HEK293 (cell line): ENCODE results near the gene PARD3B.
A peak's percentile ranks its signal among the peaks of the same experiment; 100 is the strongest.

Source experiments
- CTCF ChIA-PET: fragments of 350-600 bp; formaldehyde crosslinking; extraction: SDS; loops from one replicate; lab custom pipeline; 2021; ENCODE audit warnings: antibody characterized with exemption; lab: Yijun Ruan, JAX
- POLR2A ChIA-PET: fragments of 300-600 bp; formaldehyde crosslinking; extraction: SDS; loops from one replicate; lab custom pipeline; 2020; ENCODE audit warnings: antibody characterized with exemption, inconsistent platforms; lab: Yijun Ruan, JAX
- H3K27ac ChIP-seq: fragments of 200-500 bp; sonication (Bioruptor generic); 2 replicates; pipeline ENCODE4 v1.5.1; 2014; ENCODE audit warnings: low read depth, low read length, control low read depth, inconsistent platforms; ENCODE audit errors: extremely low read depth
- H3K36me3 ChIP-seq, 2 experiments: fragments of 200-500 bp in 1 of 2; sonication (Bioruptor generic) in 1 of 2; 1 replicate in 1 of 2; 2 replicates in 1 of 2; pipeline ENCODE4 v1.5.1; 2014 to 2017; ENCODE audit warnings: inconsistent platforms in 2 of 2, low read length in 2 of 2; ENCODE audit not compliant: control insufficient read depth in 2 of 2, insufficient read depth in 1 of 2
- H3K4me1 ChIP-seq: fragments of 200-500 bp; sonication (Bioruptor generic); 2 replicates; pipeline ENCODE4 v1.5.1; 2014; ENCODE audit warnings: mild to moderate bottlenecking, low read length, inconsistent platforms; ENCODE audit not compliant: control insufficient read depth, insufficient read depth
- H3K4me3 ChIP-seq: 2 replicates; pipeline ENCODE4 v1.5.1; 2011; ENCODE audit warnings: low read depth, mild to moderate bottlenecking, control low read depth, low read length, moderate library complexity
- H3K9me3 ChIP-seq: fragments of 200-500 bp; sonication (Bioruptor generic); 2 replicates; pipeline ENCODE4 v1.5.1; 2014; ENCODE audit warnings: low read depth, low read length, inconsistent platforms; ENCODE audit not compliant: control insufficient read depth, insufficient read depth
- GFI1B ChIP-seq: fragments of 450-650 bp; formaldehyde crosslinking; IDR thresholded peaks from 2 replicates; pipeline ENCODE4 v1.5.1; 2016; ENCODE audit warnings: missing biosample characterization, missing genetic modification characterization
- GLI2 ChIP-seq: fragments of 450-650 bp; formaldehyde crosslinking; IDR thresholded peaks from 2 replicates; pipeline ENCODE4; 2017; ENCODE audit warnings: missing biosample characterization, missing genetic modification characterization, low read depth, borderline replicate concordance
- KLF9 ChIP-seq: fragments of 450-650 bp; formaldehyde crosslinking; IDR thresholded peaks from 2 replicates; pipeline ENCODE4 v1.5.1; 2016; ENCODE audit warnings: missing biosample characterization, missing genetic modification characterization, low read depth
- ZBTB17 ChIP-seq: fragments of 450-650 bp; formaldehyde crosslinking; IDR thresholded peaks from 2 replicates; pipeline ENCODE4 v1.5.1; 2016; ENCODE audit warnings: missing biosample characterization, missing genetic modification characterization
- ZNF121 ChIP-seq: fragments of 450-650 bp; formaldehyde crosslinking; IDR thresholded peaks from 2 replicates; pipeline ENCODE4 v1.5.1; 2016; ENCODE audit warnings: missing biosample characterization, missing genetic modification characterization
- ZNF19 ChIP-seq: fragments of 450-650 bp; formaldehyde crosslinking; IDR thresholded peaks from 2 replicates; pipeline ENCODE4; 2016; ENCODE audit warnings: missing biosample characterization, missing genetic modification characterization, low read depth
- ZNF214 ChIP-seq: fragments of 450-650 bp; formaldehyde crosslinking; IDR thresholded peaks from 2 replicates; pipeline ENCODE4 v1.5.1; 2017; ENCODE audit warnings: missing biosample characterization, mild to moderate bottlenecking, missing genetic modification characterization, borderline replicate concordance
- ZNF341 ChIP-seq: fragments of 450-650 bp; formaldehyde crosslinking; IDR thresholded peaks from 2 replicates; pipeline ENCODE4; 2016; ENCODE audit warnings: low read depth, missing biosample characterization, missing genetic modification characterization
- ZNF510 ChIP-seq: fragments of 450-650 bp; formaldehyde crosslinking; IDR thresholded peaks from 2 replicates; pipeline ENCODE4 v1.5.1; 2018; ENCODE audit warnings: mild to moderate bottlenecking, missing genetic modification characterization, missing biosample characterization; ENCODE audit not compliant: insufficient replicate concordance
- ZNF560 ChIP-seq: fragments of 450-650 bp; formaldehyde crosslinking; IDR thresholded peaks from 2 replicates; pipeline ENCODE4 v1.5.1; 2017; ENCODE audit warnings: missing biosample characterization, missing genetic modification characterization, borderline replicate concordance
- ZNF677 ChIP-seq: fragments of 450-650 bp; IDR thresholded peaks from 2 replicates; pipeline ENCODE4 v1.5.0; 2018; ENCODE audit warnings: missing biosample characterization, mild to moderate bottlenecking, missing genetic modification characterization, moderate library complexity
- TF ChIP-seq, protein P1 (sequence below): fragments of 450-650 bp; formaldehyde crosslinking; IDR thresholded peaks from 2 replicates; pipeline ENCODE4 v1.5.1; 2016; ENCODE audit warnings: missing biosample characterization, missing genetic modification characterization
- TF ChIP-seq, protein P2 (sequence below): fragments of 450-650 bp; formaldehyde crosslinking; IDR thresholded peaks from 2 replicates; pipeline ENCODE4 v1.5.1; 2016; ENCODE audit warnings: missing biosample characterization, missing genetic modification characterization
- TF ChIP-seq, protein P3 (sequence below): fragments of 450-650 bp; formaldehyde crosslinking; IDR thresholded peaks from 2 replicates; pipeline ENCODE4 v1.5.1; 2016; ENCODE audit warnings: missing biosample characterization, missing genetic modification characterization, borderline replicate concordance
- TF ChIP-seq, protein P4 (sequence below): fragments of 450-650 bp; formaldehyde crosslinking; conservative IDR thresholded peaks from 2 replicates; pipeline ENCODE4 v1.5.1; 2016; ENCODE audit warnings: low read depth, missing biosample characterization, missing genetic modification characterization
- TF ChIP-seq, protein P5 (sequence below): fragments of 450-650 bp; formaldehyde crosslinking; IDR thresholded peaks from 2 replicates; pipeline ENCODE4 v1.5.1; 2017; ENCODE audit warnings: missing biosample characterization, missing genetic modification characterization

Gene PARD3B

DNA sequence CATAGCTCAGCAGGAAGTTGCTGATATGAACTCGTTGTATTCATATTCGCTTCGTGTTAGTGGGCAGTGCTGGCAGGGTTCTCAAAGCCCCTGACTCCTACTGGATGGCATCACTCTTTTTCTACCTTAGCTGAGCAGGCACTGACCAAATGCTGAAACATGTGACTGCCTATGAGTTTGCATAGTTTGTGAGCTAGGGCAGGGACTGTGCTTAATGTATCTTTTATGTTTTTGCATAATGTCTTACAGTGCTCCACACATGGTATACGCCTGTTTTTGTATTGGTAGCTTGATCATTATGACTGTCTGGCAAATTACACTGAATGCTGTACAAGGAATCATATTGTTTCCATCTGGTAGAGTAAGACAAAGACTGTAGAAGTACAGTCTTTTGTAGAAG is 305.3 kb downstream of the PARD3B start:
- ChIA-PET CTCF (no interaction called here), POLR2A (no interaction called here)
- Histone ChIP-seq H3K9me3 (no peaks in the 10 kb centered on the region), H3K27ac (no peak overlapping the region), H3K4me3 (no peak overlapping the region), H3K4me1 (no peaks in the 10 kb centered on the region), H3K36me3 (no peaks in the 10 kb centered on the region)
- no peak for TF ChIP-seq GFI1B (tag by site-specific recombination)
- TF ChIP-seq, protein P1, sequence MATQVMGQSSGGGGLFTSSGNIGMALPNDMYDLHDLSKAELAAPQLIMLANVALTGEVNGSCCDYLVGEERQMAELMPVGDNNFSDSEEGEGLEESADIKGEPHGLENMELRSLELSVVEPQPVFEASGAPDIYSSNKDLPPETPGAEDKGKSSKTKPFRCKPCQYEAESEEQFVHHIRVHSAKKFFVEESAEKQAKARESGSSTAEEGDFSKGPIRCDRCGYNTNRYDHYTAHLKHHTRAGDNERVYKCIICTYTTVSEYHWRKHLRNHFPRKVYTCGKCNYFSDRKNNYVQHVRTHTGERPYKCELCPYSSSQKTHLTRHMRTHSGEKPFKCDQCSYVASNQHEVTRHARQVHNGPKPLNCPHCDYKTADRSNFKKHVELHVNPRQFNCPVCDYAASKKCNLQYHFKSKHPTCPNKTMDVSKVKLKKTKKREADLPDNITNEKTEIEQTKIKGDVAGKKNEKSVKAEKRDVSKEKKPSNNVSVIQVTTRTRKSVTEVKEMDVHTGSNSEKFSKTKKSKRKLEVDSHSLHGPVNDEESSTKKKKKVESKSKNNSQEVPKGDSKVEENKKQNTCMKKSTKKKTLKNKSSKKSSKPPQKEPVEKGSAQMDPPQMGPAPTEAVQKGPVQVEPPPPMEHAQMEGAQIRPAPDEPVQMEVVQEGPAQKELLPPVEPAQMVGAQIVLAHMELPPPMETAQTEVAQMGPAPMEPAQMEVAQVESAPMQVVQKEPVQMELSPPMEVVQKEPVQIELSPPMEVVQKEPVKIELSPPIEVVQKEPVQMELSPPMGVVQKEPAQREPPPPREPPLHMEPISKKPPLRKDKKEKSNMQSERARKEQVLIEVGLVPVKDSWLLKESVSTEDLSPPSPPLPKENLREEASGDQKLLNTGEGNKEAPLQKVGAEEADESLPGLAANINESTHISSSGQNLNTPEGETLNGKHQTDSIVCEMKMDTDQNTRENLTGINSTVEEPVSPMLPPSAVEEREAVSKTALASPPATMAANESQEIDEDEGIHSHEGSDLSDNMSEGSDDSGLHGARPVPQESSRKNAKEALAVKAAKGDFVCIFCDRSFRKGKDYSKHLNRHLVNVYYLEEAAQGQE (tag by site-specific recombination), result peak; percentile 87

DNA sequence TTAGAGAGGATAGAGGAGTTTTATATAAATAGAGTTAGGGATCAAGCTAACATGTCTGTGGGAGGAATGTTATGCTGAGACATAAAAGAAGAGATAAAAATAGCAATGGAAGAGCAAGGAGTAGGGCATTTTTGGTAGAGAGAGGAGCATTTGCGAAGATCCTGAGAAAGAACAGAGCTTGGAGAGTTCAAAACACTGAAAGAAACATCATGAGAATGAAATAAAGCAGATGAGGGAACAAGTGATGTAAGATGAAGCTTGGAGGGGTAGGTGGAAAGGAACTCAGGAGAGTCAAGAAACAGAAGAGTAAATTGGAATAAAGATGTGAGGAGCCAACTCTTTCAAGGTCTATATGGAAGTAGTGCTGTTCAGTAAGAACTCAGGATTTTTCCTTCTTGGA is 308.6 kb downstream of the PARD3B start:
- H3K36me3 ChIP-seq, result no peaks in the 10 kb centered on the region
- ChIA-PET POLR2A (no interaction called here), CTCF (interaction anchor here (0.6 to 1.6 kb wide), 2 partner anchors 10 to 709 kb away, joined by 3 to 4 read pairs; no protein-coding TSS in a partner anchor)
- no peak overlapping the region for H3K4me3 ChIP-seq
- H3K27ac ChIP-seq, result no peak overlapping the region
- H3K4me1 ChIP-seq, result no peaks in the 10 kb centered on the region
- no peaks in the 10 kb centered on the region for H3K9me3 ChIP-seq
- TF ChIP-seq, protein P2, sequence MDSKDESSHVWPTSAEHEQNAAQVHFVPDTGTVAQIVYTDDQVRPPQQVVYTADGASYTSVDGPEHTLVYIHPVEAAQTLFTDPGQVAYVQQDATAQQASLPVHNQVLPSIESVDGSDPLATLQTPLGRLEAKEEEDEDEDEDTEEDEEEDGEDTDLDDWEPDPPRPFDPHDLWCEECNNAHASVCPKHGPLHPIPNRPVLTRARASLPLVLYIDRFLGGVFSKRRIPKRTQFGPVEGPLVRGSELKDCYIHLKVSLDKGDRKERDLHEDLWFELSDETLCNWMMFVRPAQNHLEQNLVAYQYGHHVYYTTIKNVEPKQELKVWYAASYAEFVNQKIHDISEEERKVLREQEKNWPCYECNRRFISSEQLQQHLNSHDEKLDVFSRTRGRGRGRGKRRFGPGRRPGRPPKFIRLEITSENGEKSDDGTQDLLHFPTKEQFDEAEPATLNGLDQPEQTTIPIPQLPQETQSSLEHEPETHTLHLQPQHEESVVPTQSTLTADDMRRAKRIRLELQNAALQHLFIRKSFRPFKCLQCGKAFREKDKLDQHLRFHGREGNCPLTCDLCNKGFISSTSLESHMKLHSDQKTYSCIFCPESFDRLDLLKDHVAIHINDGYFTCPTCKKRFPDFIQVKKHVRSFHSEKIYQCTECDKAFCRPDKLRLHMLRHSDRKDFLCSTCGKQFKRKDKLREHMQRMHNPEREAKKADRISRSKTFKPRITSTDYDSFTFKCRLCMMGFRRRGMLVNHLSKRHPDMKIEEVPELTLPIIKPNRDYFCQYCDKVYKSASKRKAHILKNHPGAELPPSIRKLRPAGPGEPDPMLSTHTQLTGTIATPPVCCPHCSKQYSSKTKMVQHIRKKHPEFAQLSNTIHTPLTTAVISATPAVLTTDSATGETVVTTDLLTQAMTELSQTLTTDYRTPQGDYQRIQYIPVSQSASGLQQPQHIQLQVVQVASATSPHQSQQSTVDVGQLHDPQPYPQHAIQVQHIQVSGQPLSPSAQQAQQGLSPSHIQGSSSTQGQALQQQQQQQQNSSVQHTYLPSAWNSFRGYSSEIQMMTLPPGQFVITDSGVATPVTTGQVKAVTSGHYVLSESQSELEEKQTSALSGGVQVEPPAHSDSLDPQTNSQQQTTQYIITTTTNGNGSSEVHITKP (tag by site-specific recombination), result no peak
- TF ChIP-seq ZNF214 (tag by site-specific recombination), result no peak
- TF ChIP-seq KLF9 (tag by site-specific recombination), result no peak
- TF ChIP-seq ZNF121 (tag by site-specific recombination), result no peak
- no peak for TF ChIP-seq ZBTB17 (tag by site-specific recombination)
- TF ChIP-seq ZNF677 (tag by site-specific recombination), result no peak
- no peak for TF ChIP-seq GLI2 (tag by site-specific recombination)
- no peak for TF ChIP-seq ZNF510 (tag by site-specific recombination)
- TF ChIP-seq ZNF341, result no peak
- no peak for TF ChIP-seq ZNF19 (tag by site-specific recombination)
- no peak for TF ChIP-seq ZNF560 (tag by site-specific recombination)
- TF ChIP-seq, protein P3, sequence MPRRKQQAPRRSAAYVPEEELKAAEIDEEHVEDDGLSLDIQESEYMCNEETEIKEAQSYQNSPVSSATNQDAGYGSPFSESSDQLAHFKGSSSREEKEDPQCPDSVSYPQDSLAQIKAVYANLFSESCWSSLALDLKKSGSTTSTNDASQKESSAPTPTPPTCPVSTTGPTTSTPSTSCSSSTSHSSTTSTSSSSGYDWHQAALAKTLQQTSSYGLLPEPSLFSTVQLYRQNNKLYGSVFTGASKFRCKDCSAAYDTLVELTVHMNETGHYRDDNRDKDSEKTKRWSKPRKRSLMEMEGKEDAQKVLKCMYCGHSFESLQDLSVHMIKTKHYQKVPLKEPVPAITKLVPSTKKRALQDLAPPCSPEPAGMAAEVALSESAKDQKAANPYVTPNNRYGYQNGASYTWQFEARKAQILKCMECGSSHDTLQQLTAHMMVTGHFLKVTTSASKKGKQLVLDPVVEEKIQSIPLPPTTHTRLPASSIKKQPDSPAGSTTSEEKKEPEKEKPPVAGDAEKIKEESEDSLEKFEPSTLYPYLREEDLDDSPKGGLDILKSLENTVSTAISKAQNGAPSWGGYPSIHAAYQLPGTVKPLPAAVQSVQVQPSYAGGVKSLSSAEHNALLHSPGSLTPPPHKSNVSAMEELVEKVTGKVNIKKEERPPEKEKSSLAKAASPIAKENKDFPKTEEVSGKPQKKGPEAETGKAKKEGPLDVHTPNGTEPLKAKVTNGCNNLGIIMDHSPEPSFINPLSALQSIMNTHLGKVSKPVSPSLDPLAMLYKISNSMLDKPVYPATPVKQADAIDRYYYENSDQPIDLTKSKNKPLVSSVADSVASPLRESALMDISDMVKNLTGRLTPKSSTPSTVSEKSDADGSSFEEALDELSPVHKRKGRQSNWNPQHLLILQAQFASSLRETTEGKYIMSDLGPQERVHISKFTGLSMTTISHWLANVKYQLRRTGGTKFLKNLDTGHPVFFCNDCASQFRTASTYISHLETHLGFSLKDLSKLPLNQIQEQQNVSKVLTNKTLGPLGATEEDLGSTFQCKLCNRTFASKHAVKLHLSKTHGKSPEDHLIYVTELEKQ (tag by site-specific recombination), result no peak
- TF ChIP-seq, protein P4, sequence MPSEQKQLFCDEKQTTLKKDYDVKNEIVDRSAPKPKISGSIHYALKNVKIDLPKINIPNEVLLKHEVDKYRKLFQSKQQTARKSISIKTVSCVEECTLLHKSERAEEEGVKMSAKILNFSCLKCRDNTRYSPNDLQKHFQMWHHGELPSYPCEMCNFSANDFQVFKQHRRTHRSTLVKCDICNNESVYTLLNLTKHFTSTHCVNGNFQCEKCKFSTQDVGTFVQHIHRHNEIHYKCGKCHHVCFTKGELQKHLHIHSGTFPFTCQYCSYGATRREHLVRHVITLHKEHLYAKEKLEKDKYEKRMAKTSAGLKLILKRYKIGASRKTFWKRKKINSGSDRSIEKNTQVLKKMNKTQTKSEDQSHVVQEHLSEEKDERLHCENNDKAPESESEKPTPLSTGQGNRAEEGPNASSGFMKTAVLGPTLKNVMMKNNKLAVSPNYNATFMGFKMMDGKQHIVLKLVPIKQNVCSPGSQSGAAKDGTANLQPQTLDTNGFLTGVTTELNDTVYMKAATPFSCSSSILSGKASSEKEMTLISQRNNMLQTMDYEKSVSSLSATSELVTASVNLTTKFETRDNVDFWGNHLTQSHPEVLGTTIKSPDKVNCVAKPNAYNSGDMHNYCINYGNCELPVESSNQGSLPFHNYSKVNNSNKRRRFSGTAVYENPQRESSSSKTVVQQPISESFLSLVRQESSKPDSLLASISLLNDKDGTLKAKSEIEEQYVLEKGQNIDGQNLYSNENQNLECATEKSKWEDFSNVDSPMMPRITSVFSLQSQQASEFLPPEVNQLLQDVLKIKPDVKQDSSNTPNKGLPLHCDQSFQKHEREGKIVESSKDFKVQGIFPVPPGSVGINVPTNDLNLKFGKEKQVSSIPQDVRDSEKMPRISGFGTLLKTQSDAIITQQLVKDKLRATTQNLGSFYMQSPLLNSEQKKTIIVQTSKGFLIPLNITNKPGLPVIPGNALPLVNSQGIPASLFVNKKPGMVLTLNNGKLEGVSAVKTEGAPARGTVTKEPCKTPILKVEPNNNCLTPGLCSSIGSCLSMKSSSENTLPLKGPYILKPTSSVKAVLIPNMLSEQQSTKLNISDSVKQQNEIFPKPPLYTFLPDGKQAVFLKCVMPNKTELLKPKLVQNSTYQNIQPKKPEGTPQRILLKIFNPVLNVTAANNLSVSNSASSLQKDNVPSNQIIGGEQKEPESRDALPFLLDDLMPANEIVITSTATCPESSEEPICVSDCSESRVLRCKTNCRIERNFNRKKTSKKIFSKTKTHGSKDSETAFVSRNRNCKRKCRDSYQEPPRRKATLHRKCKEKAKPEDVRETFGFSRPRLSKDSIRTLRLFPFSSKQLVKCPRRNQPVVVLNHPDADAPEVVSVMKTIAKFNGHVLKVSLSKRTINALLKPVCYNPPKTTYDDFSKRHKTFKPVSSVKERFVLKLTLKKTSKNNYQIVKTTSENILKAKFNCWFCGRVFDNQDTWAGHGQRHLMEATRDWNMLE (tag by site-specific recombination), result no peak
- TF ChIP-seq, protein P5, sequence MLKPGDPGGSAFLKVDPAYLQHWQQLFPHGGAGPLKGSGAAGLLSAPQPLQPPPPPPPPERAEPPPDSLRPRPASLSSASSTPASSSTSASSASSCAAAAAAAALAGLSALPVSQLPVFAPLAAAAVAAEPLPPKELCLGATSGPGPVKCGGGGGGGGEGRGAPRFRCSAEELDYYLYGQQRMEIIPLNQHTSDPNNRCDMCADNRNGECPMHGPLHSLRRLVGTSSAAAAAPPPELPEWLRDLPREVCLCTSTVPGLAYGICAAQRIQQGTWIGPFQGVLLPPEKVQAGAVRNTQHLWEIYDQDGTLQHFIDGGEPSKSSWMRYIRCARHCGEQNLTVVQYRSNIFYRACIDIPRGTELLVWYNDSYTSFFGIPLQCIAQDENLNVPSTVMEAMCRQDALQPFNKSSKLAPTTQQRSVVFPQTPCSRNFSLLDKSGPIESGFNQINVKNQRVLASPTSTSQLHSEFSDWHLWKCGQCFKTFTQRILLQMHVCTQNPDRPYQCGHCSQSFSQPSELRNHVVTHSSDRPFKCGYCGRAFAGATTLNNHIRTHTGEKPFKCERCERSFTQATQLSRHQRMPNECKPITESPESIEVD, result no peak
